Lower lobe of right lung (tissue), 2 donors: ENCODE results near the gene EIF1B. TPM values are rescaled to one million over a fixed set of nuclear protein-coding genes. Genes with fewer than 3 reads are reported as not detected.

ENCODE experiments used
- ATAC-seq, 2 donors: fragments of 200-7000 bp; cut with Tn5 transposase; one replicate each; pipeline ENCODE4 v1.9.1; 2020 to 2022; ENCODE audit warnings: mild to moderate bottlenecking in 2 of 2, moderate library complexity in 2 of 2
- DNase-seq: peaks from one replicate; pipeline ENCODE4 v3.0.0-alpha.2; 2020
- H3K27ac ChIP-seq: fragments of 200-600 bp; one replicate; pipeline ENCODE4 v1.8.0; 2022
- H3K27me3 ChIP-seq: fragments of 200-600 bp; one replicate; pipeline ENCODE4 v1.8.0; 2022; ENCODE audit warnings: low read depth
- H3K36me3 ChIP-seq: fragments of 200-600 bp; one replicate; pipeline ENCODE4 v1.8.0; 2022; ENCODE audit warnings: mild to moderate bottlenecking
- H3K4me1 ChIP-seq: fragments of 200-600 bp; one replicate; pipeline ENCODE4 v1.8.0; 2022
- H3K4me3 ChIP-seq: fragments of 200-600 bp; one replicate; pipeline ENCODE4 v1.8.0; 2022; ENCODE audit warnings: mild to moderate bottlenecking
- H3K9me3 ChIP-seq: fragments of 200-600 bp; one replicate; pipeline ENCODE4 v1.8.0; 2022
- CTCF ChIP-seq: fragments of 200-600 bp; IDR thresholded peaks from one replicate; pipeline ENCODE4 v1.8.0; 2022; ENCODE audit warnings: antibody characterized with exemption, mild to moderate bottlenecking
- intact Hi-C: fragments of 100-400 bp; cut with DNase I; formaldehyde crosslinking; loops from one replicate; pipeline ENCODE4 v1.11.0; 2022
- total RNA-seq: library from RNA; stranded (reverse); fragmentation: NEBNext Ultra II Directional; extraction: Animal tissue kit (Norgen Biotek cat#: 25700); gene quantifications from one replicate; pipeline ENCODE4 v1.2.1, GENCODE V29; 2021
- donor health status: DM: no; HTN: yes; CAD: no; lungs with severe emphysema.

EIF1B gene
- total RNA-seq, 1 donor from 2014 or later, result 55.5 TPM

GRCh38 chr3:40341671-40342070 lies 32.2 kb downstream of the EIF1B start:
- Histone ChIP-seq H3K27ac (no peak overlapping the region), H3K4me1 (no peaks in the 10 kb centered on the region), H3K36me3 (no peaks in the 10 kb centered on the region), H3K9me3 (no peaks in the 10 kb centered on the region), H3K27me3 (no peaks in the 10 kb centered on the region), H3K4me3 (no peak overlapping the region)
- no peak for TF ChIP-seq CTCF
- ATAC-seq, result no peak
- intact Hi-C loops, result no loop called here
- DNase-seq, result no peak

DNA sequence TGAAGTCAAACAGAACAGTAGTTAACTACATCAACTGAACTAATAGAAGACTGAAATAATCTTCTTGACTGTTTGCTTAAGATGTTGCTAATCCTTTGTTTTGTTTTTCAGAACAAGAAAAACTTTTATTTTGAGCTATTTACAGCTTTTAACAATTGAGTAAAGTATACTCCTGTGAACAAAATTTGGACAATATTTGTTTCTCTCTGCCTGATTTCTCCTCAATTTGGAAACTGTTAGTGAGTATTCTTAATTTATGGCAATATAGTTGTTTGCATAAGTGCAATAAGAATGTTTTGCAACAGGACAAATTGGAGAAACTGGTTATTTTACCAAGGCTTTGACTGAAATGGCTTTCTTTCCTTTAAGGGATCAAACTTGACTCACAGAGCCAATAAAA lies 41.0 kb downstream of the EIF1B start:
- intact Hi-C loops, result no loop called here
- ATAC-seq (no peak), DNase-seq (no peak)
- Histone ChIP-seq H3K9me3 (no peaks in the 10 kb centered on the region), H3K27ac (no peak overlapping the region), H3K36me3 (no peaks in the 10 kb centered on the region), H3K4me1 (no peaks in the 10 kb centered on the region), H3K27me3 (no peaks in the 10 kb centered on the region), H3K4me3 (no peak overlapping the region)
- no peak for TF ChIP-seq CTCF

GRCh38 chr3:40355410-40355809 lies 45.9 kb downstream of the EIF1B start:
- no peak overlapping the region for H3K4me3 ChIP-seq
- ATAC-seq (no peak), DNase-seq (no peak)
- no peaks in the 10 kb centered on the region for H3K4me1 ChIP-seq
- intact Hi-C loops, result no loop called here
- no peak for TF ChIP-seq CTCF
- H3K9me3 ChIP-seq, result no peaks in the 10 kb centered on the region
- H3K27me3 ChIP-seq, result no peaks in the 10 kb centered on the region
- H3K27ac ChIP-seq, result no peak overlapping the region
- H3K36me3 ChIP-seq, result no peaks in the 10 kb centered on the region

GRCh38 chr3:40358454-40358853 lies 48.9 kb downstream of the EIF1B start:
- no peak for DNase-seq
- no peak for TF ChIP-seq CTCF
- no peak overlapping the region for H3K27ac ChIP-seq
- no peaks in the 10 kb centered on the region for H3K4me1 ChIP-seq
- H3K36me3 ChIP-seq, result no peaks in the 10 kb centered on the region
- H3K9me3 ChIP-seq, result no peaks in the 10 kb centered on the region
- intact Hi-C loops, result no loop called here
- H3K4me3 ChIP-seq, result no peak overlapping the region
- ATAC-seq, result no peak
- no peaks in the 10 kb centered on the region for H3K27me3 ChIP-seq

Other genes with a start within 250 kb of the EIF1B start
- gene ENTPD3, start 77.5 kb downstream of the EIF1B start, total RNA-seq, result 4.3 TPM
- gene RPL14, start 147.6 kb downstream of the EIF1B start, total RNA-seq, result 1,360 TPM
- gene ZNF619, start 167.4 kb downstream of the EIF1B start, total RNA-seq, result 8.6 TPM
- gene ZNF620, start 196.3 kb downstream of the EIF1B start, total RNA-seq, result 6.4 TPM
- gene ZNF621, start 215.3 kb downstream of the EIF1B start, total RNA-seq, result 19.9 TPM